ENCODE data around the gene URAD. TPM values are rescaled to one million over a fixed set of nuclear protein-coding genes. Genes with fewer than 3 reads are reported as not detected.

URAD gene
- total RNA-seq, 2 experiments from 2014 or later = not detected

GRCh38 chr13:27975564-27976361 lies 12.7 kb downstream of the URAD start:
- Mint-ChIP-seq H3K4me3 (no peak overlapping the region), H3K27me3 (ENCODE audit: low read depth) (peaks cover 74% of the 10 kb centered on the region), H3K36me3 (ENCODE audit: low read depth) (no peaks in the 10 kb centered on the region), H3K4me1 (ENCODE audit: low read depth) (peaks cover 27% of the 10 kb centered on the region), H3K9me3 (no peaks in the 10 kb centered on the region), H3K27ac (no peak overlapping the region)
- intact Hi-C loops (cut with micrococcal nuclease) = loop anchor here (2.0 kb wide), 1 partner anchor 49 kb away; no protein-coding TSS in a partner anchor
- DNase-seq = no peak
- CTCF ChIA-PET = interaction anchor here (0.6 to 12.5 kb wide), 6 partner anchors 9 to 201 kb away, joined by 3 to 189 read pairs (median 4); partner anchors contain the start of gene PDX1

GRCh38 chr13:27973961-27974662 lies 14.4 kb downstream of the URAD start:
- no peaks in the 10 kb centered on the region for H3K9me3 Mint-ChIP-seq
- CTCF ChIA-PET = interaction anchor here (0.8 to 1.5 kb wide), 3 partner anchors 13 to 152 kb away, joined by 3 read pairs; no protein-coding TSS in a partner anchor
- H3K4me3 Mint-ChIP-seq = no peak overlapping the region
- no peak overlapping the region for H3K27ac Mint-ChIP-seq
- no peaks in the 10 kb centered on the region for H3K36me3 Mint-ChIP-seq (ENCODE audit: low read depth)
- intact Hi-C loops (cut with micrococcal nuclease) = loop anchor here (2.0 kb wide), 1 partner anchor 47 kb away; no protein-coding TSS in a partner anchor
- H3K27me3 Mint-ChIP-seq (ENCODE audit: low read depth) = peaks cover 76% of the 10 kb centered on the region
- peaks cover 27% of the 10 kb centered on the region for H3K4me1 Mint-ChIP-seq (ENCODE audit: low read depth)
- DNase-seq = no peak

GRCh38 chr13:27973291-27973690 lies 15.2 kb downstream of the URAD start:
- no peak overlapping the region for H3K4me3 Mint-ChIP-seq
- H3K36me3 Mint-ChIP-seq (ENCODE audit: low read depth) = no peaks in the 10 kb centered on the region
- peaks cover 22% of the 10 kb centered on the region for H3K4me1 Mint-ChIP-seq (ENCODE audit: low read depth)
- H3K27ac Mint-ChIP-seq = no peak overlapping the region
- no peaks in the 10 kb centered on the region for H3K9me3 Mint-ChIP-seq
- DNase-seq = no peak
- intact Hi-C loops (cut with micrococcal nuclease) = no loop called here
- CTCF ChIA-PET = interaction anchor here (0.8 to 1.6 kb wide), 2 partner anchors 147 to 151 kb away, joined by 3 to 5 read pairs; no protein-coding TSS in a partner anchor
- peaks cover 70% of the 10 kb centered on the region for H3K27me3 Mint-ChIP-seq (ENCODE audit: low read depth)

- no peak for DNase-seq
- Mint-ChIP-seq H3K4me1 (ENCODE audit: low read depth) (peaks cover 26% of the 10 kb centered on the region), H3K4me3 (no peak overlapping the region), H3K27me3 (ENCODE audit: low read depth) (peaks cover 74% of the 10 kb centered on the region), H3K36me3 (ENCODE audit: low read depth) (no peaks in the 10 kb centered on the region), H3K27ac (no peak overlapping the region), H3K9me3 (no peaks in the 10 kb centered on the region)
- intact Hi-C loops (cut with micrococcal nuclease) = no loop called here
- CTCF ChIA-PET = interaction anchor here (1.6 kb wide), 1 partner anchor 146 kb away, joined by 5 read pairs; no protein-coding TSS in a partner anchor
Observed at GRCh38 chr13:27972478-27972820, 16.0 kb downstream of the URAD start.

- Mint-ChIP-seq H3K27me3 (ENCODE audit: low read depth) (peaks cover 74% of the 10 kb centered on the region), H3K4me1 (ENCODE audit: low read depth) (peaks cover 30% of the 10 kb centered on the region), H3K9me3 (no peaks in the 10 kb centered on the region), H3K27ac (no peak overlapping the region), H3K4me3 (no peak overlapping the region), H3K36me3 (ENCODE audit: low read depth) (no peaks in the 10 kb centered on the region)
- intact Hi-C loops (cut with micrococcal nuclease) = no loop called here
- CTCF ChIA-PET = interaction anchor here (0.9 to 1.6 kb wide), 3 partner anchors 10 to 145 kb away, joined by 3 to 5 read pairs (median 3); no protein-coding TSS in a partner anchor
- no peak for DNase-seq
Observed at GRCh38 chr13:27971776-27972477, 16.6 kb downstream of the URAD start.

GRCh38 chr13:27971236-27971645 lies 17.3 kb downstream of the URAD start:
- intact Hi-C loops (cut with micrococcal nuclease) = no loop called here
- Mint-ChIP-seq H3K36me3 (ENCODE audit: low read depth) (no peaks in the 10 kb centered on the region), H3K27ac (no peak overlapping the region), H3K4me1 (ENCODE audit: low read depth) (peaks cover 30% of the 10 kb centered on the region), H3K9me3 (no peaks in the 10 kb centered on the region), H3K4me3 (no peak overlapping the region), H3K27me3 (ENCODE audit: low read depth) (peaks cover 78% of the 10 kb centered on the region)
- DNase-seq = no peak
- CTCF ChIA-PET = interaction anchor here (0.9 to 1.2 kb wide), 2 partner anchors 9 to 17 kb away, joined by 3 read pairs; no protein-coding TSS in a partner anchor

GRCh38 chr13:27970382-27971235 lies 17.9 kb downstream of the URAD start:
- no peak for DNase-seq
- Mint-ChIP-seq H3K4me1 (ENCODE audit: low read depth) (peaks cover 30% of the 10 kb centered on the region), H3K27me3 (ENCODE audit: low read depth) (peaks cover 79% of the 10 kb centered on the region), H3K36me3 (ENCODE audit: low read depth) (no peaks in the 10 kb centered on the region), H3K4me3 (no peak overlapping the region), H3K27ac (no peak overlapping the region), H3K9me3 (no peaks in the 10 kb centered on the region)
- CTCF ChIA-PET = interaction anchor here (0.6 to 1.4 kb wide), 5 partner anchors 9 to 140 kb away, joined by 3 to 7 read pairs (median 3); no protein-coding TSS in a partner anchor
- intact Hi-C loops (cut with micrococcal nuclease) = no loop called here

- no peak overlapping the region for H3K4me3 Mint-ChIP-seq
- H3K9me3 Mint-ChIP-seq = no peaks in the 10 kb centered on the region
- intact Hi-C loops (cut with micrococcal nuclease) = loop anchor here (5.0 kb wide), 1 partner anchor 178 kb away; the partner anchor contains the start of gene GSX1
- DNase-seq = no peak
- no peaks in the 10 kb centered on the region for H3K36me3 Mint-ChIP-seq (ENCODE audit: low read depth)
- H3K27ac Mint-ChIP-seq = no peak overlapping the region
- peaks cover 79% of the 10 kb centered on the region for H3K27me3 Mint-ChIP-seq (ENCODE audit: low read depth)
- CTCF ChIA-PET = interaction anchor here (0.8 to 2.1 kb wide), 5 partner anchors 11 to 140 kb away, joined by 4 to 7 read pairs (median 4); partner anchors contain the start of gene PDX1
- peaks cover 25% of the 10 kb centered on the region for H3K4me1 Mint-ChIP-seq (ENCODE audit: low read depth)
Observed at GRCh38 chr13:27969866-27970229, 18.6 kb downstream of the URAD start.

- Mint-ChIP-seq H3K27ac (no peak within 1 kb of the TSS), H3K4me3 (peak within 1 kb of the TSS; percentile 29)
Observed at GRCh38 chr13:27969082-27969865, 19.2 kb downstream of the URAD start, which contains the start of gene CDX2. CDX2 (minus strand) TSS chr13:27969315; CDS start chr13:27969006, 309 bp downstream.

GRCh38 chr13:27968316-27969081 lies 20.0 kb downstream of the URAD start:
- CTCF ChIA-PET = interaction anchor here (1.0 to 2.1 kb wide), 4 partner anchors 14 to 142 kb away, joined by 3 to 6 read pairs (median 4); partner anchors contain the start of gene PDX1
- H3K4me1 Mint-ChIP-seq (ENCODE audit: low read depth) = peaks cover 25% of the 10 kb centered on the region
- intact Hi-C loops (cut with micrococcal nuclease) = loop anchor here (5.0 kb wide), 1 partner anchor 176 kb away; the partner anchor contains the start of gene GSX1
- no peak overlapping the region for H3K4me3 Mint-ChIP-seq
- no peak for DNase-seq
- no peak overlapping the region for H3K27ac Mint-ChIP-seq
- no peaks in the 10 kb centered on the region for H3K36me3 Mint-ChIP-seq (ENCODE audit: low read depth)
- H3K27me3 Mint-ChIP-seq (ENCODE audit: low read depth) = peaks cover 78% of the 10 kb centered on the region
- H3K9me3 Mint-ChIP-seq = no peaks in the 10 kb centered on the region

More at GRCh38 chr13:27969082-27969865, 19.2 kb downstream of the URAD start, which contains the start of gene CDX2:
- peaks cover 25% of the 10 kb centered on the region for H3K4me1 Mint-ChIP-seq (ENCODE audit: low read depth)
- no peaks in the 10 kb centered on the region for H3K9me3 Mint-ChIP-seq
- CTCF ChIA-PET = interaction anchor here (0.8 to 2.1 kb wide), 5 partner anchors 10 to 139 kb away, joined by 4 to 7 read pairs (median 4); partner anchors contain the start of gene PDX1
- peaks cover 78% of the 10 kb centered on the region for H3K27me3 Mint-ChIP-seq (ENCODE audit: low read depth)
- intact Hi-C loops (cut with micrococcal nuclease) = loop anchor here (5.0 kb wide), 1 partner anchor 177 kb away; the partner anchor contains the start of gene GSX1
- H3K36me3 Mint-ChIP-seq (ENCODE audit: low read depth) = no peaks in the 10 kb centered on the region
- DNase-seq = no peak
